NCI-H69 (cell line): ENCODE results near the gene MSI2.

Source experiments
- DNase-seq: peaks from one replicate; lab custom pipeline; 2025; lab: John Stamatoyannopoulos, UW

The MSI2 gene

GRCh38 chr17:57318913-57319312, 62.6 kb downstream of the MSI2 start:
- no peak for DNase-seq

- DNase-seq, result no peak
Observed at GRCh38 chr17:57319806-57320205, 63.5 kb downstream of the MSI2 start.

DNA sequence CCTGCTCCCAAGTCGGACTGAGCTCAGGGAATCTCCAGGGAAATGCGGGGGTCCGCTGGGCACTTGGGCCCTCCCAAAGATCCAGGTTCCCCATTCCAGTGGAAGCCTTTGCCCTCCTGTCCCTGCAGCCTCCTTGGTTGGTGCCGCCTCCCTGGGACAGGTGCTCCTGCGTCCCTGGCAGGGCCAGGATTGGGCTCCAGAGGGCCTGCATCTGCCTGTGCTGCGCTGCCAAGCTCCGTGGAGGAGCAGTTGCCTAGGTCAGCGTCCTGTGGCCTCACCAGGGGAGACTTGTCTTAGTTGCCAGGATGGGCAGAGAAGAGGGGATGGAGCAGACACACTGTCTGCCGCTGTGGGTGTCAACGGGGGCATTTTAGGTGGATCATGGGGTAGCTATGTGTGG, 67.1 kb downstream of the MSI2 start:
- no peak for DNase-seq

DNA sequence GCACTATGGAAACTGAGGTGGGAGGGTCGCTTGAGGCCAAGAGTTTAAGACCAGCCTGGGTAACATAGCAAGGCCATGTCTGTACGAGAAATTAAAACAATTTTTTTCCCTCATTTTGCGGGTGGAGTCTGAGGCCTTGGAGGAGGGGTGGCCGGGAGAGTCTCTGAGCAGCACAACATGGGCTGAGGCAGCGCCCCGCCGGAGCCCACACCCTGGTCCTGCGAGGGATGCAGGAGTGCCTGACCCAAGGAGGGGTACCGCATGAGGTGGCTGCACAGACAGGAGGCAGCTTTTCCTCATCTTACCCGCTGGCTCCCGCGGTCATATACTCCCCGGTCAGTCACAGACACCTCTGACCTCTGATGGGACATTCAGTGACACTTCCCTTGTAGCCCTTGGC, 67.7 kb downstream of the MSI2 start:
- no peak for DNase-seq

DNA sequence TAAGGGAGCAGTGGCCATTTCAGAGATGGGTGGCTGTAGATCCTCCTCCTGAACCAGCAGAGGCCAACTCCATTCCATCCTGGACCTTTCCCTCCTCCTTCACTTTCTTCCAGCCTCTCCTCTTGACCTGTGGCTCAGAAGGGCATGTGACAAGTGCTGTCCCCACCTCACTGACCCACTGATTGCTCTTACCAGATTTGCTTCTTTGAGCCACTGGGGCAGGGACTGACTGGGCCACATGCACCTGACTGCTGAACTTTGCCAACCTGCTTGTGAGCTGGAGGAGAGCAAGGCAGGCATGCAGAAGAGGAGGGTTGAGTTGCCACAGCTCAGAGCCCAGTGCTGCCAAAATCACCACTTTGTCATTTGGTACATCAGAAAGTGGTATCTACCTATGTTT, 68.3 kb downstream of the MSI2 start:
- DNase-seq, result no peak

DNA sequence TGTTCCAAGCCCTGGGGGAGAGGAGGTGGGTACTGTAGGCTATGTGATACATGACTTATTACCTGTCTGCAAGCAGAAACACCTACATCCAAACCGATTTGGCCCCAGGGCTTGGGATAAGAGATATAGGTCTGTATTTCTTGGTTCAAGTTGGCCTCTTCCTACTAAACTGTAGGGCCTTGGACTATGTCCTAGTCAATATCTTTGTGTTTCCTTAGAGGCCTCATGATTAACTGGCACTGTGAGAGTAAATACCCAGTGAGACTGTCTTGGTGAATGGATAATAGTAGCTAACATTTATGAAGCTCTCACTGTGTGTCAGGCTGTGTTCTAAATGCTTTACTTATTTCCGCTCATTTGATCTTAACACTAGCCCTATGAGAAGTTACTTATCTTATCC, 70.0 kb downstream of the MSI2 start:
- DNase-seq, result peak; percentile 33

DNA sequence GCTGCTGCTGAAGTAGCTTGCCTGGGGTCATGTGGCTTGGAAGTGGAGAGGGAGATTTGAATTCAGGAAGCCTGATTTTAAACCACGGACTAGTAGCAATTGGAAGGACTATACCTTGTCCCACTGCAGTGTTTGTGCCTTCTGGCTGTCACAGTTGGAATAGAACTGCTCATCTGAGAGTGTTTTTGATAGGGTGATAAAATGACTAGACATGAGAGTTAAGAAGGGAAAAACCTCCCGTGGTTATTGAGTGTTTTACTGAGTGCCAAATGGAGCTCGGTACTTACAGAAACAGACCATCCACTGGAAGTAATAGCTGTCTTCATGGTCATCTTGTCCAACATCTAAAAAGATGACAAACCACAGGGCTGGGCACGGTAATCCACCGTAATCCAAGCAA, 70.4 kb downstream of the MSI2 start:
- DNase-seq, result no peak

DNA sequence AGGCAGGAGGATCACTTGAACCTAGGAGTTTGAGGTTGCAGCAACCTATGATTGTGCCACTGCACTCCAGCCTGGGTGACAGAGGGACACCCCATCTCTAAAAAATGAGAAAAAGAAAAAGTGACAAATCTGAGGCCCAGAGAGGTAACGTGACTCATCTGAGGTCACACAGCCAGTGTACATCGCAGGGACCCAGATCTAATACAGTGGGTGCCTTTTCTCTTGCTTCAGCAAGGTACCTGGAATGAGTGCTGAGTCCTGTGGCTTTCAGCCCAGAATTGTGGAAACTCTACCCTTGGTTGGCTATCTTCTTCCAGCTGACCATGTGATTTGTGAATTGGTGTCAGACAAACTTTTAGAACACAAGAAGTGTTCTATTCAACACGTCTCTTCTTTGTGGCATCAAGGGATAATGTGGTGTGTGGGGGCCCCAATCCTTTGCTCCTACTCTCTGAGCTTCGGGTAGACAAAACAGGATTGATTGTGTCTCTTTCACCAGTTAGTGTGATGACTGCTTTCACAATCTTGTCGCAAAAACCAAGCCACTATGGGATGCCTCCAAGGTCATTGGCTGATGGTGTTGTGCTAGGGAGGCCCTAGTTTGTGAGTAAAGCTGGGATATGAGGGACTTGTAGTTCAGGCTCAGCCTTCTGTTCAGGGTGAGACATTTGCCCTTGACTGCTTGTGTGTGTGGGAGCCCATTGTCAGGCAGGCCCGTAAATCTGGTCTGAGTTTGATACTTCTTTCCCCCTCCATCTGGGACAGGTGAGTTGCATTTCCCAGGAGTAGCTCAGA, 71.0 kb downstream of the MSI2 start:
- no peak for DNase-seq

DNA sequence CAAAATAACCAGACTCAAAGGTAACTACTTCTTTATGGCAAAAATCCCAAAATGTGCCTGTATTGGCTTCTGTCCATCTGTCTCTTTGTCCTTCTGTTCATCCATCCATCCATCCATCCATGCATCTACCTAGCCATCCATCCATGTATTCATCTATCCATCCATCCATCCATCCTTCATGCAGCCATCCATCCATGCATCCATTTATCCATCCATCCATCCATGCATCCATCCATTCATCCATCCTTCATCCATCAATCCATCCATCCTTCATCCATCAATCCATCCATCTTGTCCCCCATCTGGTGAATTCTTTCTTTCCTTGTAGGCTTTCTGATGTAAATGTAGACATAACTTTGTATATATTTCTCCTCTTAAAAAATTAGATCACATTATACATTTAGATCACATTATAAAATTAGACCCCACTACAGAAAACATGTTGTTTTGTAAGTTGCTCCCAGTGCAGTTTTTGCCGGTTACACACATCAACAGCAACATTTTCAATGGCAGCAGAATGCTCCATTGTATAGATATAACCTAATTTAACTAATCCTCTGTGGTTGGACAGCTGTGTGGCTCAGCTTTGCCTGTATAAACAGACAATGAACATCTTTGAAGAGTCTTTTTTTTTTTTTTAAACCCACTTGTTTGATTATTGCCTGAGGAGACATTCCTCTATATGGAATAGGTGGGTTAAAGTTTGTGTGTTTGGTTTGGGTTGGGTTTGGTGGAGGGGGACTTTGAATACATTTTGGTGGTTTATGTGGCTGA, 72.0 kb downstream of the MSI2 start:
- no peak for DNase-seq

- DNase-seq, result no peak
Observed at GRCh38 chr17:57329380-57330214, 73.3 kb downstream of the MSI2 start.

DNA sequence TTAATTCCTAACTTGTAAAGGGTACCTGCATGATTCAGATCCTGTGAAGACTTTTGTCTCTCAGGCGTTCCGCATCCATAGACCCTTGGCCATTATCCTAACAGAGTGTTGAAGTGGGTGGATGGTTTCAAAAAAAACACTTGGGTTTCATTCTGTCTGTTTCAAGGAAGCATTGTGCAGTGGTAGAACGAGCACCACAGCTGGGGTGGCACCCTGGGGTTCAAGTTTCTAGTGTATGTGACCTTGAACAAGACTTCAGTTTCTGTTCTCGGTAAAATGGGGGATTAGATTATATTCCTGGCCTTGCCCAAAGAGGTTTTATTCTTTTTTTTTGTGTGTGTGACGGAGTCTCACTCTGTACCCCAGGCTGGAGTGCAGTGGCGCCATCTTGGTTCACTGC, 74.3 kb downstream of the MSI2 start:
- no peak for DNase-seq

DNA sequence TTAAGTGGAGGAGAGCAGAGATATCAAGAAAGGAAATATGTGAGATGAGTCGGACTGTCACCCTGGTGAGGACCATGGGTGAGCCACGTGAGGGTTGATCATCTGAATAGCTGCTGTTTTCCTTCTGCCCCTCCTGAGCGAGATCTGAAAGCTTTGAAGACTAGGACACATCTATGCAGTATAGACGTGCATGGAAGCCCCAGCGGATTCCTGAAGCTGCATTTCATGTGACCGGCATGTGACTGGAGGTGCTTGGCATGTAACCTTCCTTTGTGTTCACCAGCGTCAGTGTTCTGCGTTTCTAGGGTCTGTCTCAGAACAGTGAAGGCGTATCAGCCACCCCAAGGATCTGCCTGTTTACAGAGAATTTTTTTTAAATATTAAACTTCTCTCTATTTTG, 75.1 kb downstream of the MSI2 start:
- DNase-seq, result no peak

- no peak for DNase-seq
Observed at GRCh38 chr17:57332501-57332900, 76.2 kb downstream of the MSI2 start.

GRCh38 chr17:57335195-57335792, 79.0 kb downstream of the MSI2 start:
- no peak for DNase-seq

DNA sequence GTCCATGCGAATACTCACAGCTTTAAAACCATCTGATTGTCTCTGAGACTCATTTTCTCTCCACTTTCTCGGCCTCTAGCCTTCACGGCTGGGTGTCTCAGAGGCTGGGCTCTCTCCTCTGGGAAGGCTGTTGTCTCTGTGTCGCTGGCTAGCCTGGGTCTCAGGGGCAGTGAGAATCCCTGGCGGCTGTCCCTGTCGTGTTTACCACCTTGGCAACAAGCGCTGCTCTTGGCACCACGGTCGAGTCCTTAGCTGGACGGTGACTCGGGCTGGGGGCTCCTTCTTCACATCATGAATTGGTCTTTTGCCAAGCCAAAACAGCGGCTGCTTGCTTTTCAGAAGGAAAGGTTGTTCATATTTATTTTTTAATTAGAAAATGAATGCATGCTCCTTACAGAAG, 81.1 kb downstream of the MSI2 start:
- peak; percentile 67 for DNase-seq

- DNase-seq, result no peak
Observed at GRCh38 chr17:57338257-57338914, 82.1 kb downstream of the MSI2 start.

- DNase-seq, result no peak
Observed at GRCh38 chr17:57340160-57340981, 84.0 kb downstream of the MSI2 start.

DNA sequence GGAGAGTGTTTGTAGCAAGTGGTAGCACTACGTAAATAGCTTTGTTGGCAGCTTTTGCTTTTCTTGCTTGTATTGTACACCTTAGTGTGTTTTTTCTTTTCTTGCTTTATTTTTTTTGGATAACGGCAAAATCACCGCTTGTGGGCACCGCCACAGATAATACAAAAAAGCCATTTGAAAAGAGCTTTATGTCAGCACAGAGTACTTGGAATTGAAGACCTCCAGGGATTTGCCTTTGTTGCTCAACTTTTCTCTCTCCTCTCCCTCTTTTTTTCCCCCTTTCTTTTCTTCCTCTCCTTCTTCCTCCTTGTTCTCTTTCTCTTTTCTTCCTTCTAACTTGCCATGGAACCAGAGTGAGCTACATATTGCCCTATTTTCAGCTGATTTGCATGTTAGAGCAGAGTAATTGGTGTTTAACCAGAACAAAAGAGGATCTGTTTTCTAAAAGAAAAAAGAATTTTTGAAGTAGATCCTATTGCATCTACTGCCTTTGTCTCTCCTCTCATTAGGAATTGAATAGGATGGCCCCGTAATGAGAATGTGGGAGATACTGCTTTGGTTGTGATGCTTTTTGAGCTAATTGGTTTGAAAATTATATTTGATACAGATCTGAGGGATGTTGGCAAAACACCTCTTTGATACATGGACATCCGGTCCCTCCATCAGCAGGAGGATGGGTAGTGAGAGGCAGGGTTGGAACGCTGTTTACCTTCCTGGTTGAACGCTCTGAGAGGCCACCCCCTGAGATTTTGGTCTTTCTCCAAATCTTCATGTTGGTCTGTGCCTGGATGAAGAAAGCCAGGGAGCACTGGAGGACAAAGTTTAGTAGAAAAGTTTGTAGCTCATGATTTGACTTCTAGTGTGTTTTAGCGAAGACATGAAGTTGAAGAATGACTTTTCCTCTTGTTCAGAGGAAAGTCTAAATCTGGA, 85.6 kb downstream of the MSI2 start:
- DNase-seq, result peak; percentile 83

DNA sequence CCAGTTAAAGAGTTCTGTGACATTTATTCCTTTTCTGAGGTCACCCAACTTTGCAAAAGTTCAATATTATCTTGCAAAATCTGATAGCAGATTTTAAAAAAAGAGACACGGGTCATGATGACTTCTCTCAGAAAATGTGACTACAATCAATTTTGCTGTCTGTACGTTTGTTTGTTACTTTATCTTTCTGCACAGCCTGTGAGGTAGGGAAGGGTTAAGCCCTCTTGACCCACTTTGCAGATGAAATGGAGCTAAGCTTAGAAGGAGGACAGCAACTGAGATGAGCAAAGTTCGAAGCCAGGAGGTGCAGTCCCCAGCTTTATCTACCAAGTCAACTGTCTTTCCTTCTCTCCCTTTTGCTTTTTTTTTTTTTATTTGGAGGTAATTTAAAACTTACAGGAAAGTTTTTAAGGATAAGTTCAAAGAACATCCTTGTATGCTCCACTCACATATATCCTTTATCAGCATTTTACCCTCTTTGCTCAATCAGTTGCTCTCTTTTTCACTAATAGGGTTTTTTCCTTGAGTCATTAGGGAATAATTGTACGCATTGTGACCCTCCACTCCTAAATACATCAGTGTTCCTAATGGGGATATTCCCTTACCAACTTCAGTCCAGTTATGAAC, 86.8 kb downstream of the MSI2 start:
- DNase-seq, result no peak
